Panc1 (cell line): ENCODE results near the gene FKBP7.

Experiments used
- CTCF ChIP-seq: fragments of 450-650 bp; IDR thresholded peaks from 2 replicates; pipeline ENCODE4 v1.5.1; 2017; ENCODE audit warnings: mild to moderate bottlenecking
- POLR2AphosphoS5 ChIP-seq: IDR thresholded peaks from 2 replicates; pipeline ENCODE4 v1.6.1; 2012; ENCODE audit warnings: mild to moderate bottlenecking, low read depth, low read length, moderate library complexity
- REST ChIP-seq, 2 experiments: IDR thresholded peaks; 2 replicates each; pipeline ENCODE4 v1.6.1; 2011 to 2012; ENCODE audit warnings: low read depth in 2 of 2, control low read depth in 1 of 2, low read length in 1 of 2, mild to moderate bottlenecking in 1 of 2, moderate library complexity in 1 of 2; ENCODE audit not compliant: insufficient read depth in 1 of 2
- SIN3A ChIP-seq: IDR thresholded peaks from 2 replicates; pipeline ENCODE4 v1.6.1; 2012; ENCODE audit warnings: low read depth, mild to moderate bottlenecking, low read length, moderate library complexity, borderline replicate concordance; ENCODE audit not compliant: insufficient read depth
- TCF7L2 ChIP-seq: IDR thresholded peaks from 2 replicates; pipeline ENCODE4 v1.6.1; 2011; ENCODE audit warnings: mild to moderate bottlenecking, low read depth, low read length, inconsistent platforms

GRCh38 chr2:178491612-178492011 is 13.2 kb upstream of the FKBP7 start:
- TF ChIP-seq CTCF (no peak), POLR2AphosphoS5 (no peak), REST (IDR thresholded peaks at IDR 0.05; ENCODE audit: insufficient read depth in 1 of 2, low read depth in 2 of 2, low read length in 1 of 2) (no peak), SIN3A (no peak), TCF7L2 (no peak)
